Myocyte (in vitro differentiated cells): ENCODE results near the gene RFT1. TPM values are rescaled to one million over a fixed set of nuclear protein-coding genes. Genes with fewer than 3 reads are reported as not detected.

Experiments used
- DNase-seq: peaks from one replicate; pipeline ENCODE4 v3.0.0-alpha.2; 2012; ENCODE audit warnings: low read depth
- total RNA-seq: library from RNA; depleted of rRNA; stranded (reverse); fragments of >200 nt; gene quantifications from 2 replicates; pipeline ENCODE4 v1.2.3, GENCODE V29; 2014

The RFT1 gene
- total RNA-seq, 1 donor from 2014 or later, result 6.7 TPM

- no peak for DNase-seq
Measured at GRCh38 chr3:53126601-53127000, 3.6 kb downstream of the RFT1 start.

- DNase-seq, result no peak
Measured at GRCh38 chr3:53123953-53124352, 6.3 kb downstream of the RFT1 start.

GRCh38 chr3:53123510-53123909, 6.7 kb downstream of the RFT1 start:
- DNase-seq, result no peak

- no peak for DNase-seq
Measured at GRCh38 chr3:53122933-53123305, 7.3 kb downstream of the RFT1 start.

- no peak for DNase-seq
Measured at GRCh38 chr3:53122255-53122932, 7.8 kb downstream of the RFT1 start.

GRCh38 chr3:53120336-53120735, 9.9 kb downstream of the RFT1 start:
- DNase-seq, result no peak

GRCh38 chr3:53116956-53117355, 13.3 kb downstream of the RFT1 start:
- no peak for DNase-seq

- DNase-seq, result peak; percentile 23
Measured at GRCh38 chr3:53114412-53115074, 15.7 kb downstream of the RFT1 start.

GRCh38 chr3:53114011-53114400, 16.2 kb downstream of the RFT1 start:
- DNase-seq, result peak; percentile 85

- DNase-seq, result peak; percentile 18
Measured at GRCh38 chr3:53113293-53114010, 16.8 kb downstream of the RFT1 start.

- no peak for DNase-seq
Measured at GRCh38 chr3:53111822-53112221, 18.4 kb downstream of the RFT1 start.

GRCh38 chr3:53109891-53110771, 20.1 kb downstream of the RFT1 start:
- DNase-seq, result peak; percentile 44

- peak; percentile 56 for DNase-seq
Measured at GRCh38 chr3:53109190-53109589, 21.0 kb downstream of the RFT1 start.

GRCh38 chr3:53104762-53105161, 25.5 kb downstream of the RFT1 start:
- DNase-seq, result no peak

GRCh38 chr3:53103397-53104296, 26.6 kb downstream of the RFT1 start:
- peak; percentile 17 for DNase-seq

GRCh38 chr3:53102601-53103147, 27.6 kb downstream of the RFT1 start:
- DNase-seq, result peak; percentile 75

GRCh38 chr3:53101956-53102355, 28.3 kb downstream of the RFT1 start:
- DNase-seq, result no peak

GRCh38 chr3:53100818-53101466, 29.3 kb downstream of the RFT1 start:
- DNase-seq, result no peak

GRCh38 chr3:53097887-53098286, 32.3 kb downstream of the RFT1 start:
- DNase-seq, result no peak

- no peak for DNase-seq
Measured at GRCh38 chr3:53092942-53093341, 37.3 kb downstream of the RFT1 start.
